CD4-positive, alpha-beta T cell treated with Interleukin-4 for 1 hour (primary cell): ENCODE results near the gene ZNF648.
"Not testable (repeated sequence)": the region's sequence is repeated elsewhere in the genome, so short reads cannot be mapped to it uniquely, and the experiment has no call there.

Experiments
- DNase-seq, 2 donors: peaks; one replicate each; pipeline ENCODE4 v3.0.0-alpha.2; 2020 to 2022

Gene ZNF648

GRCh38 chr1:182061594-182061993 is at the start of gene ZNF648:
Gene ZNF648, minus strand, starts transcription at chr1:182061712. Its CDS starts 3,702 bp downstream, at chr1:182058010.
- no peak for DNase-seq

DNA sequence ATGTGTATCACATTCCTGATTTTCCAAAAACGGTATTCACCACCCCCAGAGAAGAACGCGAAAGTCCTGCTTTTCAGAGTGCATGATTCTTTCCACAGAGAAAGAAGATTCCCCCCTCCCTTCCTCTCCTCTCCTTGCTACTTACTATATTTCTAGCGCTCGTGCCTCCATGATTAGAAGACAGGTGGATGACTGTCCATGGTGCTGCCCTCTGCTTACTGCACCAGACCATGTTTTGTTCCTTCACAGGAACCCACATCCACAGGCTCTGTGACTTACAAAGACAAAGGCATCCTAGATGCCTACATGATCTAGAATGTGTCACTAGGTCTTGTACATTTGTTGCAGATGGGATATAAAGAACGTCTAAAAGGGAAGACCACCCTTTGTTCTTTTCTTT is 49.1 kb upstream of the ZNF648 start:
- DNase-seq: no peak

- no peak for DNase-seq
Observed at GRCh38 chr1:182109771-182110170, 48.3 kb upstream of the ZNF648 start.

DNA sequence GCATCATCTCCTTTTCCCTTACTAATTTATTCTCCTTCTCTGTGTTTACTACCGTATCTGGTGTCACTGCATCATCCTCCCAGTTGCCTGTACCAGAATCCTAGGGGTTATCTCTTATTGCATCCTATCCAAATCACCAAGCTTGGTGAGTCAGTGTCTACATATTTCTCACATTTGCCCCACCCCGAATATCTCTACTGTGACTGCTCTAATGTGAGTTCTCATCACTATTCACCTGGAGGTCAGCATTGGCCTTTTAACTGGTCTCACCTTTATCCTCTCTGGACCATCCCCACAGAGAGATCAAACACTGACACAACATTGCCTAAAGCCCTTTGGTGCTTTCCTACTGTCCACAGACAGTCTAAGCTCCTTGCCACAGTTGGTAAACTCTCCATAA is 45.7 kb upstream of the ZNF648 start:
- no peak for DNase-seq

GRCh38 chr1:182102043-182102416 is 40.5 kb upstream of the ZNF648 start:
- no peak for DNase-seq

GRCh38 chr1:182101415-182102042 is 40.0 kb upstream of the ZNF648 start:
- no peak for DNase-seq

DNA sequence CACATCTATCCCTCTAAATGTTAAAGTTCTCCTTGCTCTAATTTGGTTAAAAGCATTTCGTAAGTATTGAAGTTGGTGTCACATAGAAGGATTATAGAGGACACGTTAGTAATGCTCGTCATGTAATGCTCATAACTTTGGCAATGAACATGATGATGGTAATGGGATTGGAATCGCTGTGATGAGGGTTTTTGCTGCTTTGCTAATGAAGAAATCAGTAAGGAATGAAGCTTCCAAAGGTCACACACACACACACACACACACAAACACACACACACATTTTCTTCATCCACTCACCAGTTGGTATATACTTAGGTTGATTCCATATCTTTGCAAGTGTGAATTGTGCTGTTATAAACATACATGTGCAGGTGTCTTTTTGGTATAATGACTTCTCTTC is 36.8 kb upstream of the ZNF648 start:
- DNase-seq: no peak

- DNase-seq: no peak
Observed at GRCh38 chr1:182095946-182096345, 34.4 kb upstream of the ZNF648 start.

DNA sequence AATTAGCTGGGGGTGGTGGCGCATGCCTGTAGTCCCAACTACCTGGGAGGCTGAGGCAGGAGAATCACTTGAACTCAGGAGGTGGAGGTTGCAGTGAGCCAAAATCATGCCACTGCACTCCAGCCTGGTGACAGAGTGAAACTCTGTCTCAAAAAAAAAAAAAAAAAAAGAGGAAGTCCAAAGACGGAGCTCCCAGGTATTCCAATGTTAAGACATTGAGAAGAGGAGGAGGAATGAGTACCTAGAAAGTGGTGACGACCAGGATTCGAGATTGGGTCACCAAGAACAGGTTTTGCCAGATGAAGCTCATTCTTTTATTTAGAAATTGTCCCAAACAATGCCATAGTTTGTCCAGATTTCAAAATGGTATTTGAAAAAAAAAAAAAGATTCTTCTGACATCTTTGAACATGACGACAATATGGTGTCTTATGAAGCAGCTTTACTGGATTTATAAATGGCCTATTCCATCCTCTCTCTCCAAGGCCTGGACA is 33.0 kb upstream of the ZNF648 start:
- not testable (repeated sequence) for DNase-seq

DNA sequence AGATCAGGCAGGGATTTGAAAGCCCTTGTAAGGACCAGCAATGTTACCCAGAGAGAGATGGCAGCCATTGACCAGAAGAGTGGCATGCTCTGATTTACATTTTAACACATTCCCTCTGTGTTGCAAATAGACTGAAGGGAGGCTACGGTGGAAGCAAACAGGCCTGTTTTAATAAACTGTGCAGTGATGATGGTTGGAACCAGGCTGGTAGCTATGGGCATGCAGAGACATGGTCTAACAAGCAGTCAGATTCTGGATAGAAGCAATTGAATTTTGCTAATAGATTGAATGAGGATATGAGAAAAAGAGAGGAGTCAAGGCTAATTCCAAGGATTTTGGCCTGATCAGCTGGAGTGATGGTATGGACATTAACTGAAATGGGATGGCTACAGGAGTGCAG is 32.3 kb upstream of the ZNF648 start:
- DNase-seq: no peak

DNA sequence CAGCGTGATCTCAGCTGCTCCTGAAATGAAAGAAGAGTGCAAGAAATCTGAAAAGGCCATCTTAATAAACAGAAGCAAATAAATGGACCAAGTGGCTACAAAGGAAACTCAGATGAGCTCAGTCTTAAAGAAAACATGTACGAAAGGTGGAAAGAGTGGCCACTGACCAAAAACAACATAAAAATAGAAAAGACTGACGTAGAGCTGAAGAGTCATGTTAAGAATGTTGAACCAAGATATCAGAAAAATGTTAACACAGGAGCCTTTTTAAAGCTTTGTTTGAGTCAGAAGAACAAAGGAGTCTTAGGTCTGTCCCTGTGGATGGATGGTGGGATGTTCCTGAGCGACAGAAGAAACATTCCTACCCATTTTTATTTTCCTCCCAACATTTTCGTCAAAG is 30.8 kb upstream of the ZNF648 start:
- no peak for DNase-seq

DNA sequence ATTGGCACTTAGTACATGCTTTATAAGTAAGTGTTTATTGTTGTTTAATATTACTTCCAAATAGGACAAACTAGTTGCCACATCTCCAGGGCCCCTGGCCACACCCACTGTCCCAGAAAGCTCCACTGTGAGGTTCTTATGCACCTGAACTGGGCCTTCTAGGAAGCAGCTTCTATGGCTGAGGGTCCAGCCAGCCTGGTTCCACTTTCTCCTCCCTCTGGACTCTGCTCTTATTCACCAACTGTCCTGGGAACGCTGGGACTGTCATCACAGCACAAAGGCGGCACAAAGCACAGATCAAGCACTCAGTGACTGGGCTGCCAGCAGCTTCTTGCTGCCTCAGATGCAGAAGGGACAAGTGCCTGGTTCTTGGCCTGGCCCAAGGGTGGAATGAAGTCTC is 29.6 kb upstream of the ZNF648 start:
- no peak for DNase-seq

- peak in 1 of 2 donors; percentile 41 for DNase-seq
Observed at GRCh38 chr1:182087719-182088350, 26.3 kb upstream of the ZNF648 start.

GRCh38 chr1:182087304-182087703 is 25.8 kb upstream of the ZNF648 start:
- DNase-seq: peak in 1 of 2 donors; percentile 23

- DNase-seq: no peak
Observed at GRCh38 chr1:182086620-182087019, 25.1 kb upstream of the ZNF648 start.

DNA sequence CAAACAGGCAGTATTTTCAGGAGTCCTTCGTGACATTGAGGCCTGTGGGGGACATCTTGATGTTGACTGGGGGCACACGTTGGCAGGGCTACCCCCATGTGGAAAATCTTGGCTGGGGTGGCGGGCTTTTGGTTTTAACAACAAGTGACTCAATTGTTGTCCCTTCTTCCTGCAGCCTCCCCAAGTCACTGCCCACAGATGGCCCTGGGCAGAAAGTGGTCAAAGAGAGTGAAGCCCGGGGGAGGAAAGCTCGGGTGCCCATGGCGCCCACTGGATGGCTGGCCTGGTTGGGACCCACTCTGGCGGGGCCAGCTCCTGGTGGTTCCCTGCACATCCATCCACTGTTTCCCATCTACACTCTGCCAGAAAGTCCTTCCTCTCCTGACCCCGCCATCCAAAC is 24.6 kb upstream of the ZNF648 start:
- DNase-seq: no peak

GRCh38 chr1:182085726-182086125 is 24.2 kb upstream of the ZNF648 start:
- DNase-seq: no peak

DNA sequence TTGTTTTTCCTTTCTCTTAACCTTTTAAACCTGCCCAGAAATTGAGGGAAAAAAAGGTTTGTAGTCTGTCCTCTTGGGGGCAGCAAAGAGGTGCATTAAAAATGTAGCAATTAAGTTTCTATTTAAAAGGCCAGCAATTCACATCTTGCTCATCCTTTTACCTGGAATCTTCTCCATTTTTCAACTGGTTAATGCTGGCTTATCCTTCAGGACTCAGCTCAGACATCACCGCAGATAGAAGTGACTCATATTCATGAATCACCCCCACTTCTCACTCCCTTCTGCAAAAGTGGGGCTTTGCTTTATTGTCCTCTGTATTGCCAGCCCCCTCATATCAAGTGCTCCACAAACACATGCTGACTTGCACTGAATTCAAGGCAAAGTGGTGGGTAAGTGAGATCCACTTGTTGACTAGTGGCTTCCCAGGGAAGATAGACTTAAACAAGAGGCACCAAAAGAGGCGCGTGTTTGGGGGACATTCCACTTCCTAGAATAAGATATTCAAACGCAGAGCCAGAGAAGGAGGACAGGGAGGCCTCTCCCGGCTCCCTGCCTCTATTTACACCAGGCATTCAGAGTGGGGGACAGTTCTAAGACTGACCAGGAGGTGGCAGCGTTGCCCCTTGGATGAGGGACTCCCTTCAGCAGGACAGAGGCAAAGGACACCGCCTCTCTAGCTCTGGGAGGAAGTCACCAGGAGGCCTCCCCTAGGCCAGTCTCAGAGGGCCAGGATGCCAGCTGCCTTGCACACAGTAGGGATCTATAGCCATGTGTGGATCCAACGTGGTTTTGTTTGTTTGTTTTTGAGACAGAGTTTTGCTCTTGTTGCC is 23.2 kb upstream of the ZNF648 start:
- DNase-seq: peak; percentile 78

- no peak for DNase-seq
Observed at GRCh38 chr1:182083851-182084486, 22.5 kb upstream of the ZNF648 start.

DNA sequence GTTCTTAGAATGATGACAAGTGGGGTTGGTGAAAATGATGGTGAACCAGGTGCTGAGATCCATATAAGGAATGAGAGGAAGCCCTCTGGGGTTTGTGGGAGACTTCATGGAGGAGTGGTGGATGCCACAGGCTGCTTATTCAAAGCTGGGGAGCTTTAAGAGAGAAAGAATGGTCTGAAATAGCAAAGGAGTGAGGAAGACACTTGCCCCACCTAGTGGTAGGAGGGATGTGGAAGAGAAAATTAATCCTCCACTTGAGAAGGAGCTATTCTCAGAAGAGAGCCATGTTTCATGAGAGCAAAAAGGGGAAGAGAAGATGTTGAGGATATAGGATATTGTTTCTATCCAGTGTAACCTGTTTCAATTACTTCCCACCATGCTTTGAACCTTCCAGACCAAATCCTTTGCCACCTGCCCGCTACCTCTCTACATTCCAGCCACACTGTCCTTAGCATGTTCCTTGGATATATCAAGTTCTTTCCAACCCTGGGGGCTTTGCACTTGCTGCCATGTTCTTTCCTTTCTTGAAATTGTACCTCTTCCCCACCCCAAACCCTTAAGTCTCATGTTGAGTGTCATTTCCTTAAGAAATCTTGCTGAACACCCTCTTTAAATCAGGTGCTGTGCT is 19.6 kb upstream of the ZNF648 start:
- peak in 1 of 2 donors; percentile 36 for DNase-seq

DNA sequence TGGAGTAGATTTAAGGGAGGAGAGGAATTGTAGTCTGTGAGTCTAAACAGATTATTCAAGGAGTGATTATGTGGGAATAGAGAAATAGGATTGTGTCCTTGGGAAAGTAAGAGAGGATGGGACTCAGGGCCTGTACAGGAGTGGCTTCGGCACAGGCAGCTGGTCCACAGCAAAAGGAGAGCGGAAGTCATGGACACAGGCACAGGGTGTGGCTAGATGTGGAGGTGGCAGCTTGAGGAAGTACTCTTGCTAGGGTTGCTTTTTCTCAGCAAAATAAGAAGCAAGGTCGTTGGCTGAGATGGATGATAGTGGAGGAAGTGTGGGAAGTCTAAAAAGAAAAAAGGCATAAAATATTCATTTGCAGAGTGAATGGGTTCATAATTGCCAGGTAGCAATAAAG is 18.5 kb upstream of the ZNF648 start:
- no peak for DNase-seq

DNA sequence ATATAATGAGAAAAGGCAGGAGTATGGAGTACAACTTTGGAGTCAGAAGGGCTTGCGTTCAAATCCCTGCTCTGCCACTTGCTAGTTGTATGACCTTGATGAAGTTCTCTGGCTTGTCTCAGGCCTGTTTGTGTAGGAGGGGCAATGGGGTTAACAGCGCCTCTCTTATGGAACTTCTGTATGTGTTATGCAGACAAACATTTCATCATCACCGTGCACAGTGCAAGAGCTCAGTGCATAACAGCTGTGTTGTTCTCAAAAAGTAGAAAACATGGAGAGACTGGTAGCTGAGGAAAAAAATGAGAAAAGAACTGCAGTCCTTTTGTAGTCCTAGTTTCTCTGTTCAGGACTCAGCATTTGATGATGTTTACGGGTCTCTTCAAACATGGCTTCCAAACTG is 10.4 kb upstream of the ZNF648 start:
- no peak for DNase-seq

- no peak for DNase-seq
Observed at GRCh38 chr1:182069028-182069466, 7.5 kb upstream of the ZNF648 start.
